GM12892 (cell line): ENCODE measurements around the gene ATP11B.

ENCODE experiments used
- DNase-seq: peaks from one replicate; pipeline ENCODE4 v3.0.0; 2011; ENCODE audit not compliant: insufficient read length
- FAIRE-seq: peaks from 2 replicates; lab custom pipeline; 2011; peaks lifted over from hg19 to GRCh38; lab: Jason Lieb, UNC
- POLR2A ChIP-seq: IDR thresholded peaks from 2 replicates; pipeline ENCODE4 v1.6.1; 2011; ENCODE audit warnings: low read depth, low read length, control low read depth
- POLR2AphosphoS5 ChIP-seq: IDR thresholded peaks from 2 replicates; pipeline ENCODE4 v1.6.1; 2011; ENCODE audit warnings: low read depth, low read length, control low read depth
- TAF1 ChIP-seq: IDR thresholded peaks from 2 replicates; pipeline ENCODE4 v1.6.1; 2011; ENCODE audit warnings: low read depth, mild to moderate bottlenecking, control low read depth, low read length, borderline replicate concordance

Gene ATP11B

GRCh38 chr3:182800508-182800907 is 7.2 kb downstream of the ATP11B start:
- no peak for TF ChIP-seq POLR2A
- TF ChIP-seq POLR2AphosphoS5: no peak
- no peak for TF ChIP-seq TAF1
- no peak for DNase-seq
- FAIRE-seq: no peak

GRCh38 chr3:182802413-182803390 is 9.4 kb downstream of the ATP11B start:
- FAIRE-seq: peak; percentile 30

GRCh38 chr3:182803596-182803995 is 10.3 kb downstream of the ATP11B start:
- peak; percentile 38 for FAIRE-seq
- DNase-seq: no peak
- TF ChIP-seq TAF1: no peak
- TF ChIP-seq POLR2AphosphoS5: no peak
- TF ChIP-seq POLR2A: no peak

More at GRCh38 chr3:182802413-182803390, 9.4 kb downstream of the ATP11B start:
- TF ChIP-seq POLR2AphosphoS5 (no peak), POLR2A (no peak), TAF1 (no peak)
- DNase-seq: no peak

GRCh38 chr3:182807061-182807460 is 13.8 kb downstream of the ATP11B start:
- FAIRE-seq (no peak), DNase-seq (no peak)
- TF ChIP-seq POLR2AphosphoS5 (no peak), TAF1 (no peak)

- TF ChIP-seq POLR2AphosphoS5 (no peak), POLR2A (no peak), TAF1 (no peak)
- FAIRE-seq (no peak), DNase-seq (no peak)
Observed at GRCh38 chr3:182808041-182808770, 14.9 kb downstream of the ATP11B start.

GRCh38 chr3:182809531-182809930 is 16.2 kb downstream of the ATP11B start:
- no peak for DNase-seq
- no peak for FAIRE-seq
- TF ChIP-seq TAF1: no peak
- TF ChIP-seq POLR2AphosphoS5: no peak
- TF ChIP-seq POLR2A: no peak

GRCh38 chr3:182810574-182811268 is 17.4 kb downstream of the ATP11B start:
- FAIRE-seq: no peak
- no peak for DNase-seq
- TF ChIP-seq POLR2A (no peak), TAF1 (no peak), POLR2AphosphoS5 (no peak)

GRCh38 chr3:182811269-182811596 is 17.9 kb downstream of the ATP11B start:
- no peak for TF ChIP-seq TAF1
- TF ChIP-seq POLR2AphosphoS5: no peak
- no peak for TF ChIP-seq POLR2A
- FAIRE-seq: no peak
- DNase-seq: no peak

- FAIRE-seq (no peak), DNase-seq (no peak)
- TF ChIP-seq TAF1: no peak
- TF ChIP-seq POLR2AphosphoS5: no peak
- no peak for TF ChIP-seq POLR2A
Observed at GRCh38 chr3:182812123-182812522, 18.8 kb downstream of the ATP11B start.

- FAIRE-seq (no peak), DNase-seq (no peak)
- TF ChIP-seq TAF1 (no peak), POLR2A (no peak), POLR2AphosphoS5 (no peak)
Observed at GRCh38 chr3:182814419-182815062, 21.2 kb downstream of the ATP11B start.
